OCI-M2 (cell line): ENCODE data around the gene HOXB2.
"Not testable (repeated sequence)": the region's sequence is repeated elsewhere in the genome, so short reads cannot be mapped to it uniquely, and the experiment has no call there.

Experiments
- DNase-seq: peaks from one replicate; lab custom pipeline; 2025; ENCODE audit not compliant: unreplicated experiment; lab: John Stamatoyannopoulos, UW

Gene HOXB2

DNA sequence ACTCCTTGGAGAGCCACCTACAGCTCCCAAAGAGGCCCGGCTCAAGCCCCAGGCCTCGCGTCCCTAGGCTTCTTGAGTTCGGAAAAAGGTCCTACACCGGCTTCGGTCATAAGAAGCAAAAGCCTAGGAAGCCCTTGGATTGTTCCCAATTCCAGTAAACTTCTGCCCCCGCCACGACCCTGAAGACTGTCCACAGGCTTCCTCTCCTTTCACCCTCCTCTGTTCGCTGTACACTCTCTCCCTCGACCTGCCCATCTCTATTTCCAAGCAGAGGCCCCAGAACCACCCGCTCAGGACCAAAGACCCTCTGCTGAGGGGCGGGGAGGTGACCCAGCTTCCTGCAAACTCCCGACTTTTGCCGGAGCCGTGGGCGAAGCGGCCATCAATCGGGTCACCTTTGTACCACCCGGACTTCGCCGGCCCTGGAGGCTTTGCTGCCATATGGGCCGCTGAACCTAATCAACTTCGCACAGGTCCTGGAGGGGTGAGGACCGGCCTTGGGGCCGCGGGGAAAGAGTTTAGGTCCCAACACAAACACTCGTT, 2.7 kb downstream of the HOXB2 start:
- DNase-seq, result no peak

GRCh38 chr17:48541577-48542113, 3.3 kb downstream of the HOXB2 start:
- DNase-seq, result no peak

- DNase-seq, result no peak
These were observed 3.8 kb downstream of the HOXB2 start for GRCh38 chr17:48541036-48541576.

DNA sequence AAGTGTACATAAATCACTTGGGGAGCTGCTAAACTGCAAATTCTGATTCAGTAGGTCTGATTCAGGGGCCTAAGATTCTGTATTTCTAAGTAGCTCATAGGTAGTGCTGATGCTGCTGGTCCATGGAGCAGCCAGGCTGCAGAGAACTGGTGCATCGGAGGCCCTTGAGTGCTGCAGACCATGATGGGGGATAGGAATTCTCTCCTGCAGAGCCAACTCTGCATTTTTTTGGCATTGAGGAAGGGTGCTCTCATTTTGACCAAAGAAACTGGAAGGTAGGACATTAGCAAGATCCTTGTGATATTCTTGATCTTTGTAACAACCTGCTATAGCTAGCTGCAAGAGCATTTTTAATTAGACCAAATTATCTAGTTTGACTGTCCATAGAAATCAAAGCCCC, 4.7 kb downstream of the HOXB2 start:
- DNase-seq, result no peak

DNA sequence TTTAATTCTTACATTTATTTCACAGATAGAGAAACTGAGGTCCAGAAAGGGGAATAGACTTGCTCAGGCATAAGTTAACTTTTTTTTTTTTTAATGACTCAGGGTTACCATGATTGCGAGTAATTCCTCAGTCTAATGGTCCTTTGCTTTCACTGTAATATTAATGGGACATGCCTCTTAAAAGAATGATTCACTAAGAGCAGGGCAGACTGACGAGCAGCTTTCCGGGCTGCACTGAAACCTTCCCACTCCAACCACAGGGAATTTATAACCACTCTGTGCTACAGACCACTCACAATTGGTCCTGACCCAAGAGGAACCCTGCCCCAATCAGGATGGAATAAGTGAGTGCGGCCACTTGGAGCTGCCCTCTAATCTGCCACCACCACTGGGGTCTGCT, 5.7 kb downstream of the HOXB2 start:
- no peak for DNase-seq

DNA sequence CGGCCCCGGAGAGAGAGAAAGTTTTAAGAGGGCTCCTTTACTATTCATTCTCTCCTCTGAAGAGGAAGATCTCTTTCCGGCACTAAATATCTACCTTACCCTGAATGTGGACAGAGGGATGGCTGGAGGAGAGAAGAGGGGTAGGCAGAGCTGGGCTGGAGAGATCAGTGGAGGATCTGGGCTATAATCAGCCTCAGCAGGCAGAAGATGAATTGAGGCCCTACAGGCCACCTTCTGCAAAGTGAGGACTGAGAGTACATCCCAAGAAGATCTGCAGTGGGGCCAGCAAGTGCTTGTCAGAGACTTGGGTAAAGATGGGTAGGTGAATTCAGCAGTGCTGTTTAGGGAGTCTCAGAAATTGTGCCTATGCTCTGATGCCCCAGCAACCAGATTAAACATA, 7.6 kb downstream of the HOXB2 start:
- no peak for DNase-seq

- DNase-seq, result not testable (repeated sequence)
These were observed 8.9 kb downstream of the HOXB2 start for GRCh38 chr17:48535793-48536559.

- no peak for DNase-seq
These were observed 12.6 kb downstream of the HOXB2 start for GRCh38 chr17:48532261-48532660.

- DNase-seq, result no peak
These were observed 14.0 kb downstream of the HOXB2 start, which contains the start of gene HOXB1 for GRCh38 chr17:48530887-48531272. TSS of gene HOXB1 (minus strand) at chr17:48531011. CDS start at chr17:48530904, 107 bp downstream.

GRCh38 chr17:48530208-48530886, 14.6 kb downstream of the HOXB2 start:
- DNase-seq, result no peak

DNA sequence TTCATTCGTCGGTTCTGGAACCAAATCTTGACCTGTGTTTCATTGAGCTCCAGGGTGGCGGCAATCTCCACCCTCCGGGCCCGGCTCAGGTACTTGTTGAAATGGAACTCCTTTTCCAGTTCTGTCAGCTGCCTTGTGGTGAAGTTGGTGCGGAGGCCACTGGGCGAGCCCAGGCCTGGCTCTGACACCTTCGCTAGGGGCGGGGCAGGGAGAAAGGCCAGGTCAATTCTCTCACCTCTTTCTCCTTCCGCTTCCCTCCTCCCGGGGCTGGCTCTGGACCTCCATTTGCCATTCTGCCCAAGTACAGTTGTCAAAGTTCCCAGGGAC, 15.3 kb downstream of the HOXB2 start:
- DNase-seq, result no peak

DNA sequence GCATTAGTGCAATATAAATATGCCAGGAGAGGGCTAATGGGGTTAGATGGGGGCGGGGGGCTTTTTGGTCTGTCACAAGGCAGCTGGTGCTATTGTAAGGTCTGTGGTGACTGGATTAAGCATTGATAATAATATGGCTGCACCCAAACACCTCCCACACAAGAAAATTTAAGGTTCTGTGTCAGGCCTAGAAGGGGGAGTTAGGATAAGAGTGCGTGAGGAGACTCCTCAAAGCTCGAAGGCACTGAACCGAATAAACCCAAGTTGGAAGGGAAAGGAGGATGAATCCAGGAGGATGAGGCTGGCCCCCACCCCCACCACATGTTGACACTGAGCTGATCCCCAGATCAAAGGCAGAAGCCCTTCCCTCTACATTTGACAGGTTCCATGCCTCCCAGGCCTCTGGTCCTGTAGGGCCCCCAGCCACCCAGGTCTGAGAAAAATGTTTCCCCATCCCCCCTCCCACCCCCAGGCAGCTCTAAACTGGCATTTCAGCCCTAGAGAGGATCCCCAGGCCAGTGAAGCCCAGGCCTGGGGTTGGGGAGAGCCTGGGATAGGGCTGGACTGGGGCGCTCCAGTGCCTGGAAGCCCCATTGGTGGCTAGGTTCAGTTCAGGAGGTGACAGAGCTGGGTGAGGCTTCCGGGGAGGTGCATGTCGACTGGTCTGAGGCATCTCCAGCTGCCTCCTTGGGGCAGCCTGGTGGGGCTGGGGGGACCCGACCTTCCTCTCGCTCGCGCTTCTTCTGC, 15.8 kb downstream of the HOXB2 start:
- no peak for DNase-seq

- DNase-seq, result no peak
These were observed 16.6 kb downstream of the HOXB2 start for GRCh38 chr17:48528153-48528935.

DNA sequence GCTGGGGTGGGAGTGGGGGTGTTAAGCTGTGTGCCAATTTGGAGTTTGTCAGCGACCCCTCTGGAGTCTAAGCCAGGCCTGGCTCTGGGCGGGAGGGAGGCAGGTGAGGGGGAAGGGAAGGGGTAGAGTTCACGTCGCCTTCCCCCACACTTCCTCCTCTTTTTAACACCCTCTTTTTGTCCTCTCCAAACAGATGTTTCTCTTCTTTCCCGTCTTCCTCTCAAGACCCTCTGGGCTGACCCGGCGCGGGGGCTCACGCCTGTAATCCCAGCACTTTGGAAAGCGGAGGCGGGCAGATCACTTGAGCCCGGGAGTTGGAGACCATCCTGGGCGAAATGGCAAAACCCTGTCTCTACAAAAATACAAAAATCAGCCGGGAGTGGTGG, 17.4 kb downstream of the HOXB2 start:
- no peak for DNase-seq

DNA sequence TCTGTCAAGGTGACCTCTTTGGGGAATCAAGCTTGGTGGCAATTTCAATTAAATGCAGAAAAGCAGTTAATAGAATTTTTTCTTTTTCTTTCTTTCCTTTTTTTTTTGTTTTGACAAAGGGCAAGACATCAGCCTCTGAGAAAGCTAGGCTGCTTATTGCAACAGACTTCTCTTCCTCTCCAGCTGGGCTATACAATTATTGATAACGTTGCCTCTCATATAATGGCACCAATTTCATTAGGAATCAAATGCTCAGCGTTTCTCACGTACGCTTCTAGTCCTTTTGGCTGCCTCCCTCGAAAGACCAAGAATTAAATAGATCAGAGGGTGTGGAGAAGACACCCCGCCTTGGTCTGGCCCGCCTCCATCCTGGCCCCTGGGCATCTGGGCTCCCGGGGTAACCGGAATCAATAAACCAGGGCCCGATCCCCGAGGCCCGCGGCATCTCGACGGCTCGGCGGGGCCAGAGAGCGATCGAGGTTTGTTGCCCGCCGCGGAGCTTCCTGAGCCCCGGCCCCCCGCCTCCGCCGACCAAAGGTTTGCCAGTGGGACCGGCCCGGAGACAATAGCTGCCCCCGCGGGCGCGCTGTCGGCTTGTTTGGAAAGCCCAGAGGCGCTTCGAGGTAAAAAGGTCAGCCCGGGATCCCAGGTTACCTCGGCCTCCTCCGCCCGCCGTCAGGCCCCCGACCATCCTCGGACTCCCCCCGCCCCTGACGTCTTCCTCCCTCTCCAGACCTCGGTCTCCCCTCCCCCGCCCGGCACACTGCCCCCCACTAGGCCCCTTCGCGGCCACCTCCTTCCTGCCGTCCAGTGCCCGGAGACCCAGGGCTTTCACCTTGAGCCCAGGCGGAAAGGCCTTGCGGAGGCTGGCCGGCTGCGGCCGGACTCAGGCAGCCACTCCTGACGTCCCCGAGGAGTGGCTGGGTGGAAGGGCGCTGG, 18.0 kb downstream of the HOXB2 start:
- DNase-seq, result no peak

DNA sequence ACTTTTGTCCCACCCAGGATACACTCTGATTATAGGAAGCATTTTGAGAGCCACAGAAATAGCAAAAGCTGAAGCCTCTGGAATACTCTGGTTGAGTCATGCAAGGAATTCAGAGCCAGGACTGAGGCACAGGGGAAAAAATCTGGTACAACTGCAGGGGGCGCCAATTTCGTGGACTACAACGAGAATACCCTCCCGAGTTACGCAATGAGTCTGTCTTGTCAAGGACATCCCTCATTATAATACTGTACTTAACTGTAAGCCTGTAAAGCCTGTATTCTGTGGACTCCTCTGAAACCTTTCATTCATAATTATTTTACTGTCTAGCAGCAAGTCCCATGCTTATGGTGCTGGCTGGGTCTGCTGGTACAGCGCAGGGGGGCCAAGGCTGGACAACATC, 21.9 kb downstream of the HOXB2 start:
- DNase-seq, result no peak

DNA sequence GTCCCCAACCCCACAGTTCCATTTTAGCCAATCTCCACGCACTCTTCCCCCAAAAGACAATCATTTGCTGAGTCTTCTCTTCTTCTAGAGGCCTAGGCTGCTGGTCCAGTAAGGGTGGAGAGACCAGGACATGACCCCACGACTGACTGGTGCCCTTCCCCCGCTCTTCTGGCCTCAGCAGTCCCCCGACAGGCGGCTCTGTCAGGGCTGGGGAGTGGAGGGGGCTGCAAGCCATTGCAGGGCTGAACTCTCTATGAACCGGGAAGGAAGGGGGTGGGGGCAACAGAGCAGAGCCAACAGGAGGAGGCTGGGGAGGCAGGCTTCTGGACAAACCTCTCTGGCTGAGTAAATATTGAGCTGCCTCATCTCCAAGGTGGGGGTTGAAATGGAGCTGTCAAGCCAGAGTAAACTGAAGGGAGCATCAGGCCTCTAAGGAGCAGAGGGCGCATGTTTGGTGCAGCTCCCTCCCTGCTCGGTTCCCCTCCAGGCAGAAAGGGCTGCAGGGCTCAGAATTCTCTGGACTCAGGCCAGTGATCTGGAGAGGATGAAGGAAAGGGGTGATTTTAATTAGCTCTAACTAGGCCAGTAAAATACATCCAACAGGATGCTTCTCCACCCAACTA, 22.8 kb downstream of the HOXB2 start:
- no peak for DNase-seq

DNA sequence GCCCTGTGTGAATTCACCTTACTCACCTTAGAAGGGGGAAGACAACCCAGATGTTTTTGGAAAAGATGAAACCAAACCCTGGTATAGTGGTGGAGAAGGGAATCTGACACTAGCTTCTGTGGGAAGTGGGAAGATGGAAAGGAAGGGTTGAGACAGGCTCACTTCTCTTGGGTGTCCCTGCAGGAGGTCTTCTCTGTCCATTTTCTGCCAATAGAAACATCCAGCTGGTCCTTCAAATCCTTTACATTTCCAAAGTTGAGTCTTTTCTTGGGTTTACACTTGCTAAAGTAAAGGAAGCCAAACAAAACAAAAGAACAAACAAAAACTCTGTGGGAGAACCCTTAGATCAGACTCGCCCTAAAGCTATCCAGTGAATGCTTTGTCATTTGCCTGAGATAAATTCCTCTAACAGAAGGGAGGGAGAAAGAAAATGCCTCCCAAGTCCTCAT, 24.3 kb downstream of the HOXB2 start:
- DNase-seq, result no peak

- DNase-seq, result no peak
These were observed 25.5 kb downstream of the HOXB2 start for GRCh38 chr17:48519427-48519826.
